HepG2 (cell line): ENCODE data around the gene PTMA. TPM values are rescaled to one million over a fixed set of nuclear protein-coding genes. Genes with fewer than 3 reads are reported as not detected.
A peak's percentile ranks its signal among the peaks of the same experiment; 100 is the strongest.

Experiments
- ARID5B ChIP-seq: IDR thresholded peaks from 2 replicates; pipeline ENCODE4 v1.4.0; 2020; ENCODE audit warnings: mild to moderate bottlenecking, missing genetic modification reagents
- CEBPB ChIP-seq: IDR thresholded peaks from 2 replicates; pipeline ENCODE4 v1.6.1; 2011; ENCODE audit warnings: low read depth, low read length, improper control_type of control experiment, borderline replicate concordance
- CHCHD3 ChIP-seq: sonication (generic); formaldehyde crosslinking; IDR thresholded peaks from 2 replicates; pipeline ENCODE4 v1.8.0; 2022; ENCODE audit warnings: mild to moderate bottlenecking, missing genetic modification reagents, moderate library complexity
- GLI4 ChIP-seq: sonication (generic); formaldehyde crosslinking; IDR thresholded peaks from 2 replicates; pipeline ENCODE4 v1.5.1; 2020; ENCODE audit warnings: missing genetic modification reagents, mild to moderate bottlenecking, moderate library complexity, borderline replicate concordance
- HIVEP1 ChIP-seq: sonication (generic); formaldehyde crosslinking; IDR thresholded peaks from 2 replicates; pipeline ENCODE4 v1.4.0; 2020; ENCODE audit warnings: mild to moderate bottlenecking, missing genetic modification reagents
- IKZF5 ChIP-seq: IDR thresholded peaks from 2 replicates; pipeline ENCODE4 v1.6.1; 2018; ENCODE audit warnings: missing genetic modification reagents, mild to moderate bottlenecking, missing compliant biosample characterization
- KDM2A ChIP-seq: sonication (generic); formaldehyde crosslinking; IDR thresholded peaks from 2 replicates; pipeline ENCODE4 v1.4.0; 2020; ENCODE audit warnings: low read depth, missing genetic modification reagents, borderline replicate concordance
- RBM39 ChIP-seq: fragments of 200-400 bp; formaldehyde crosslinking; IDR thresholded peaks from one replicate; pipeline ENCODE4 v1.6.1; 2018; ENCODE audit warnings: antibody characterized with exemption, mild to moderate bottlenecking, low read depth, low read length; ENCODE audit not compliant: poor library complexity, severe bottlenecking
- SAP130 ChIP-seq: IDR thresholded peaks from 2 replicates; pipeline ENCODE4 v1.6.1; 2016; ENCODE audit warnings: low read depth
- SRSF9 ChIP-seq: fragments of 200-400 bp; formaldehyde crosslinking; IDR thresholded peaks from 2 replicates; pipeline ENCODE4 v1.6.1; 2018; ENCODE audit warnings: borderline replicate concordance, mild to moderate bottlenecking, low read depth, low read length; ENCODE audit not compliant: insufficient read depth, poor library complexity, severe bottlenecking
- ZBTB3 ChIP-seq: sonication (generic); formaldehyde crosslinking; IDR thresholded peaks from 2 replicates; pipeline ENCODE4 v1.4.0; 2020; ENCODE audit warnings: low read depth, mild to moderate bottlenecking, moderate library complexity, missing genetic modification reagents, borderline replicate concordance
- ZBTB39 ChIP-seq: sonication (generic); formaldehyde crosslinking; IDR thresholded peaks from 2 replicates; pipeline ENCODE4 v1.5.0; 2020; ENCODE audit warnings: missing genetic modification reagents
- ZNF24 ChIP-seq: fragments of 450-650 bp; IDR thresholded peaks from 2 replicates; pipeline ENCODE4 v1.6.1; 2017; ENCODE audit warnings: antibody characterized with exemption, mild to moderate bottlenecking
- ZSCAN9 ChIP-seq: IDR thresholded peaks from 2 replicates; pipeline ENCODE4 v1.6.1; 2016; ENCODE audit warnings: borderline replicate concordance
- polyA plus RNA-seq, 8 experiments: library from polyadenylated mRNA; depleted of rRNA in 3 of 8; stranded (reverse) in 7 of 8; unstranded in 1 of 8; fragments of >200 nt; fragmentation: Illumina TruSeq in 4 of 8; extraction: Trizol in 4 of 8; gene quantifications; 2 replicates each; pipeline versions ENCODE4 v1.2.1 to v1.2.3, GENCODE V29; 2011 to 2016; ENCODE audit warnings: low read depth in 4 of 8, missing spikeins in 1 of 8, mixed read lengths in 1 of 8; ENCODE audit not compliant: insufficient read depth in 1 of 8
- total RNA-seq, 5 experiments: library from RNA; depleted of rRNA; stranded (reverse); fragments of >200 nt; fragmentation: Illumina TruSeq; extraction: Trizol; gene quantifications; 2 replicates each; pipeline ENCODE4 v1.2.3, GENCODE V29; 2016; ENCODE audit warnings: low read depth in 1 of 5
- TF ChIP-seq, protein P1 (sequence below): sonication (generic); formaldehyde crosslinking; IDR thresholded peaks from 2 replicates; pipeline ENCODE4 v1.9.0; 2021; ENCODE audit warnings: missing genetic modification reagents, mild to moderate bottlenecking, borderline replicate concordance
- TF ChIP-seq, protein P2 (sequence below): sonication (generic); formaldehyde crosslinking; IDR thresholded peaks from 2 replicates; pipeline ENCODE4 v1.8.1; 2022; ENCODE audit warnings: mild to moderate bottlenecking, missing genetic modification reagents

PTMA gene
- total and polyA plus RNA-seq, 2 of the 13 experiments (the other 11 are each of a cell fraction or from before 2014, with no cell fraction given): 190 to 1,086 TPM

DNA sequence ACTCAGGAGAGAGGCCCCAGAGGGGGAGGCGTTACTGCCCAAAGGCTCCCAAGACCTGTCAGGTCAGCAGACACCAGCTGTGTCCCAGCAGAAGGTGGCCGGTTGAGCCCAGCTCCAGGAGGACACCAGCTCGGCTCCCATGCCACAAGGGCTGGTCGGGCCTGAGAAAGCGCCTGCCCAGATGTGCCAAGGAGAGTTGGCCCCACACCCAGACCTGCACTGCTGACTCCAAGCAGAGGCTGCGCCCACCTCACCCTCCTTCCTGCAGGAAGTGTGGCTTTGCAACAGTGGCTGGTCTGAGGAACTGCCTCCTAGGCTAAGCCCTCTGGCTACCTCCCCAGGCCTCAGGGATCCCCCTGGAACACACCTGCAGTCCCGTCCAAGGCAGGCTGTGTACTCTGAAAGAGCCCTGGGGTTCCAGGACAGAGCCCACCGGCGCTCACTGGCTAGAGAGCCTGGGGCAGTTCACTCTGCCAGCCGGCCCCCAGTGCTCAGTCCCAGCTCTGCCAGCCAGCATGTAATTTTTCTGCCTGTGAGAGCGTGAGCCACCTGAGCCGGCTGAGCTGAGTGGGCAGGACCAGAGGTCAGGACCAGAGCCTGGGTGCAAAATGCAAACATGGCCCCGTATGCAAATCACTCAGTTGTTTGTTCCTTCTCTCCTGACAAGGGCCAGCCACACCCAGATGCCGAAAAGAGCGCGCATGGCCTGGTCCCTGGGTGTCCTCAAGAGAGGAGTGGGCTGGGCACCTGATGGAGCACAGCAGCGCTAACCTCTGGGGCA is 36.9 kb upstream of the PTMA start (continued):
- TF ChIP-seq, protein P1, sequence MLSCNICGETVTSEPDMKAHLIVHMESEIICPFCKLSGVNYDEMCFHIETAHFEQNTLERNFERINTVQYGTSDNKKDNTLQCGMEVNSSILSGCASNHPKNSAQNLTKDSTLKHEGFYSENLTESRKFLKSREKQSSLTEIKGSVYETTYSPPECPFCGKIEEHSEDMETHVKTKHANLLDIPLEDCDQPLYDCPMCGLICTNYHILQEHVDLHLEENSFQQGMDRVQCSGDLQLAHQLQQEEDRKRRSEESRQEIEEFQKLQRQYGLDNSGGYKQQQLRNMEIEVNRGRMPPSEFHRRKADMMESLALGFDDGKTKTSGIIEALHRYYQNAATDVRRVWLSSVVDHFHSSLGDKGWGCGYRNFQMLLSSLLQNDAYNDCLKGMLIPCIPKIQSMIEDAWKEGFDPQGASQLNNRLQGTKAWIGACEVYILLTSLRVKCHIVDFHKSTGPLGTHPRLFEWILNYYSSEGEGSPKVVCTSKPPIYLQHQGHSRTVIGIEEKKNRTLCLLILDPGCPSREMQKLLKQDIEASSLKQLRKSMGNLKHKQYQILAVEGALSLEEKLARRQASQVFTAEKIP (CRISPR knock-in tag): 0 out of 2 replicates have a peak, but pooled peaks have one; percentile 30
- TF ChIP-seq ZNF24 (no peak), RBM39 (no peak), ZSCAN9 (no peak), SAP130 (CRISPR knock-in tag) (peak; percentile 44; the same call in 1 of the 2 replicates), HIVEP1 (CRISPR knock-in tag) (0 out of 2 replicates have a peak, but pooled peaks have one; percentile 55), CHCHD3 (CRISPR knock-in tag) (0 out of 2 replicates have a peak, but pooled peaks have one; percentile 19), ZBTB39 (no peak), SRSF9 (no peak), CEBPB (no peak), ARID5B (CRISPR knock-in tag) (0 out of 2 replicates have a peak, but pooled peaks have one; percentile 17), KDM2A (0 out of 2 replicates have a peak, but pooled peaks have one; percentile 25), ZBTB3 (CRISPR knock-in tag) (no peak), GLI4 (CRISPR knock-in tag) (no peak), IKZF5 (CRISPR knock-in tag) (no peak)
- TF ChIP-seq, protein P2, sequence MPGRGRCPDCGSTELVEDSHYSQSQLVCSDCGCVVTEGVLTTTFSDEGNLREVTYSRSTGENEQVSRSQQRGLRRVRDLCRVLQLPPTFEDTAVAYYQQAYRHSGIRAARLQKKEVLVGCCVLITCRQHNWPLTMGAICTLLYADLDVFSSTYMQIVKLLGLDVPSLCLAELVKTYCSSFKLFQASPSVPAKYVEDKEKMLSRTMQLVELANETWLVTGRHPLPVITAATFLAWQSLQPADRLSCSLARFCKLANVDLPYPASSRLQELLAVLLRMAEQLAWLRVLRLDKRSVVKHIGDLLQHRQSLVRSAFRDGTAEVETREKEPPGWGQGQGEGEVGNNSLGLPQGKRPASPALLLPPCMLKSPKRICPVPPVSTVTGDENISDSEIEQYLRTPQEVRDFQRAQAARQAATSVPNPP: 0 out of 2 replicates have a peak, but pooled peaks have one; percentile 22
